ENCODE data around the gene ECE2.
A peak's percentile ranks its signal among the peaks of the same experiment; 100 is the strongest.

Gene ECE2

DNA sequence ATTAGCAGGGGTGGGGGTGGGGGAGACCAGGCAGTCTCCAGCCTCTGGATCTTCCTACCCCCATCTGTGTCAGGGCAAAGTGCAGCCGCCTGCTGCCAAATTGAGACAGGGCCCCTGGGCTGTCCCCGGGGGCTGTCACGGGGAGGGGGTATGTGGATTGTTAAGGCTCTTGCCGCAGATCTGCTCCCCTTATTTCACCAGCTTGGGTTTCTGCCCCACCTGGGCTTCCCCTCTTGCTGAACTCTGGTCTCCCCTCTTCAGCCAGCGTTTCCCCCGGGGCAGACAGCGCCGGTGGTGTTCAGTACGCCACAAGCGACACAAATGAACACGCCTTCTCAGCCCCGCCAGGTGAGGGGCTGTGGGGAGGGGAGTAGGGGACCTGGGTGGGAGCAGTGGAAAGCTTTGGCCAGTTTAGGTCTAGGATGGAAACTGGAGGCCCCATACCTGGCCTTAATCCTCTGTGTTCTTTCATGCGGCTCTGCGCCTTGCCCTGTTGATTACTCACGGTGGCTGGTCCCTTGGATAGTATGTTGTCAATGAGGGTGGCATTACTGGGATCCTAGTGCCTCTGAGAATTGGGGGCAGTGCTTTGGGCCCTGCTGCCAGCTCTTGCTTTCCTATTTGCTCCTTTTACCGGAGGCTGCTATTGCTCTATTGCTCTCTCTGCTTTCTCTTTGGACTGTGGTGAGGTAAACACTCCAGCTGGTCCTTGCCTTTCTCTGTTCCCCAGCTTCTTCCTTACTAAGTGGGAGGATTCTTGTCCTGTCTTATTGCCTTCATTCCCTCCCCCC, 40.2 kb downstream of the ECE2 start:
- peak; percentile 64 for DNase-seq

DNA sequence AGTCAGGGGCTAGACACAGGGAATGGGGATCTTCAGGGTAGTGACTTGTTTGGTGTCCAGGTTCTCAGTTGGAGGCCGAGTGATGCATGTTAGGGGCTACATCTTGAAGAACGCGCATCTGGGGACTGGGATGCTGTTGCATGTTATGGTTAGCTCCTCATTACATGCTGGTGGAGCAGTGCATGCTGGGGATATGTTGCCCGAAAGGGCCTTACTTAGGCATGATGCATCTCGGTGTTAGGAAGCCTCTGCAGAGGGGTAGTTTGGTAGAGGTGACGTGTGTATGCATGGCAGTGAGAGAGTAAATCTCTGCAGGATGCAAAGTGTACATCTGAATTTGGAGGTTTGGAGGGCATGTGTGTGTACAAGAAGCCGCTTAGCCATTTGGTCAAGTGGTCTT, 41.0 kb downstream of the ECE2 start:
- DNase-seq: no peak

DNA sequence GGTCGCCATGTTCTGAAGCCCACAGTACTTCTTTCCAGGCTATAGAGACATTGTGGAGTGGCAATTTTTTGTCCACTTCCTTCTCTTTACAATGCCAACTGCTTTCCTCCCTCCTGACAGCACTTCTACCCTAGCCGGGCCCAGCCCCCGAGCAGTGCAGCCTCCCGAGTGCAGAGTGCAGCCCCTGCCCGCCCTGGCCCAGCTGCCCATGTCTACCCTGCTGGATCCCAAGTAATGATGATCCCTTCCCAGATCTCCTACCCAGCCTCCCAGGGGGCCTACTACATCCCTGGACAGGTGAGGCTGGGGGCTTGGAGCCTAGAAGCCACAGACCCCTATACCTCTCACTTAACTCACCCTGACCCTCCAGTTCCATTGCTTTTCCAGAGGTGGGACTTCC, 41.4 kb downstream of the ECE2 start:
- DNase-seq: no peak

DNA sequence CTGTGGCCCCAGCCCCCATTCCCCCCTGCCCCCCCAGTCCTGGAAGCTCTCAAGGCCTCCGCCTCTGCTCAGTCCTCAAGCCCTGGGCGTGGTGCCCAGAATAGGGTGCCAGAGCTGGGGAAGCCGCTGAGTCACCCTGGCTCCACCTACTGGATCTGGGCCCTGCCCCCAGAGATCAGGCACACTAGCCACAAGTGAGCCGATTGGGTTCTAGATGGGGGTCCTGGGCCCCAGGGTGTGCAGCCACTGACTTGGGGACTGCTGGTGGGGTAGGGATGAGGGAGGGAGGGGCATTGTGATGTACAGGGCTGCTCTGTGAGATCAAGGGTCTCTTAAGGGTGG, 44.3 kb downstream of the ECE2 start:
- DNase-seq: no peak

DNA sequence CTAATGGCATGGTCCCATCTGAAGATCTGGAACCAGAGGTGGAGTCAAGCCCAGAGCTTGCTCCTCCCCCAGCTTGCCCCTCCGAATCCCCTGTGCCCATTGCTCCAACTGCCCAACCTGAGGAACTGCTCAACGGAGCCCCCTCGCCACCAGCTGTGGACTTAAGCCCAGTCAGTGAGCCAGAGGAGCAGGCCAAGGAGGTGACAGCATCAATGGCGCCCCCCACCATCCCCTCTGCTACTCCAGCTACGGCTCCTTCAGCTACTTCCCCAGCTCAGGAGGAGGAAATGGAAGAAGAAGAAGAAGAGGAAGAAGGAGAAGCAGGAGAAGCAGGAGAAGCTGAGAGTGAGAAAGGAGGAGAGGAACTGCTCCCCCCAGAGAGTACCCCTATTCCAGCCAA, 45.8 kb downstream of the ECE2 start:
- DNase-seq: no peak

DNA sequence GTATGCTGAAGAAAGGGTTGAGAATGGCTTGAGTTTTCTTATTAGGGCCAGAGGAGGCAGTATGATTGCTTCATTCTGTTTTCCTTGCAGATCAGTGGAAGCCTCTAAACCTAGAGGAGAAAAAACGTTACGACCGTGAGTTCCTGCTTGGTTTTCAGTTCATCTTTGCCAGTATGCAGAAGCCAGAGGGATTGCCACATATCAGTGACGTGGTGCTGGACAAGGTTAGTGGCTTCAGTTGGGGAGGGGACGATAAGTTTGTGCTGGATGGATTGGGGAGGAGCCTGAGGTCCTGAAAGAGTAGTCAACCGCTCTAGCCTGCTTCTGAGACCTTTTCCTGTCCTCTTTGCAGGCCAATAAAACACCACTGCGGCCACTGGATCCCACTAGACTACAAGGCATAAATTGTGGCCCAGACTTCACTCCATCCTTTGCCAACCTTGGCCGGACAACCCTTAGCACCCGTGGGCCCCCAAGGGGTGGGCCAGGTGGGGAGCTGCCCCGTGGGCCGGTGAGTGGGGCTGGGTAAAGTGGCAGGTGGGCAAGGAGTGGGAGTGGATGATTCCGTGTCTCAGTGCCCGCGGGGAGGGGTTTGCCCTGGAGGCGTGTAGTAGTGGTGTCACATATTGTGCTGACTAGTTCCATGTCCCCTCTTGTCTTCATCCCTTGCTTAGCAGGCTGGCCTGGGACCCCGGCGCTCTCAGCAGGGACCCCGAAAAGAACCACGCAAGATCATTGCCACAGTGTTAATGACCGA, 47.1 kb downstream of the ECE2 start:
- no peak for DNase-seq

DNA sequence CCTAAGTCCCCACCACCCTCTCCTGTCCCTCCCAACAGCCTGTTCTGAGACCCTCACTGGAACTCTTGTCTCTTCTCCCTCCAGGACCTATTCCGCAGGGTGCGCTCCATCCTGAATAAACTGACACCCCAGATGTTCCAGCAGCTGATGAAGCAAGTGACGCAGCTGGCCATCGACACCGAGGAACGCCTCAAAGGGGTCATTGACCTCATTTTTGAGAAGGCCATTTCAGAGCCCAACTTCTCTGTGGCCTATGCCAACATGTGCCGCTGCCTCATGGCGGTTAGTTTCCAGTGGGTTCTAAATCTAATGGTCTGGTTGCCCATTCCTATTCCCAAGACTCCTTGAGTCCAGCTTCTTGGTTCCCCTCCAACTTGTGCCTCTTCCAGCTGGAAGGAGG, 47.9 kb downstream of the ECE2 start:
- DNase-seq: no peak

DNA sequence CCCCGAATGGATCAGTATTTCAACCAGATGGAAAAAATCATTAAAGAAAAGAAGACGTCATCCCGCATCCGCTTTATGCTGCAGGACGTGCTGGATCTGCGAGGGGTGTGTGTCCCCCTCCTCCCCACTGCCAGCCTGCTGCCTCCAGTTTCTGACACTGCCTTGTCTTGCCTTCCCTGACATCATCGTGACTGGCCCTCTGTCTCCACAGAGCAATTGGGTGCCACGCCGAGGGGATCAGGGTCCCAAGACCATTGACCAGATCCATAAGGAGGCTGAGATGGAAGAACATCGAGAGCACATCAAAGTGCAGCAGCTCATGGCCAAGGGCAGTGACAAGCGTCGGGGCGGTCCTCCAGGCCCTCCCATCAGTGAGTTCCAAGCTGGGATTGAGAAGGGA, 49.4 kb downstream of the ECE2 start:
- no peak for DNase-seq

DNA sequence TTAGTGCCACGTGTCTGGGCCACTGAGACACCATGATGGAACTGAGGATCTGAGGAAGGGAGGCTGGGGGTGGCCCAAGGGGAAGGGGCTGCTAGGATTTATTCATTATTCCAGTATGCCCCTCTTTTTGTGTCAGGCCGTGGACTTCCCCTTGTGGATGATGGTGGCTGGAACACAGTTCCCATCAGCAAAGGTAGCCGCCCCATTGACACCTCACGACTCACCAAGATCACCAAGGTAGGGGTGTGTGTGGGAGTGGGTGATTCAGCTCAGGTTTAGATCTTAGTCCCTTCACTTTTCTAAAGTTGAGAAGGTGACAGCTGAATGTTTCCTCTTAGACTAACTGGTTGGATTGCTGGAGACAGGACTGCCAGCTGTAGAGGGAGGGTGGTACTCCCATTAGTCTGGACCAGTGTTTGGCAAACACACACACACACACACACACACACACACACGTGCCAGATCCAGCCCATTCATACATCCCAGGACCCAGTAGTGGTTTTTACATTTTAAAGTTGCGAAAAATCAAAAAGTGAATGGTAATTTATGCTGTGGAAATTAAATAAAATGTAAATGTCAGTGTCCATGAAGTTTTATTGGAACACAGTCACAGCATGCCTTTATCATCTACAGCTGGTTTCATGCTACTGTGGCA, 50.0 kb downstream of the ECE2 start:
- DNase-seq: no peak

DNA sequence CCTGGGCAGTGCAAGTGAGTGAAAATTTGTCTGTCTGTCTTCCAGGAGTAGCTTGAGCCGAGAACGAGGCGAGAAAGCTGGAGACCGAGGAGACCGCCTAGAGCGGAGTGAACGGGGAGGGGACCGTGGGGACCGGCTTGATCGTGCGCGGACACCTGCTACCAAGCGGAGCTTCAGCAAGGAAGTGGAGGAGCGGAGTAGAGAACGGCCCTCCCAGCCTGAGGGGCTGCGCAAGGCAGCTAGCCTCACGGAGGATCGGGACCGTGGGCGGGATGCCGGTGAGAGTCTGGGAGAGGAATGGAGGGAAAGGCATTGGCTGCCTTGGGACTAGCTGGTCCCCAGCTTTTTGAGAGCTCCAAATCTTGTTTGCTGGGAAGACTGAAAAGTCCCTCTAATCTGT, 51.3 kb downstream of the ECE2 start:
- no peak for DNase-seq

DNA sequence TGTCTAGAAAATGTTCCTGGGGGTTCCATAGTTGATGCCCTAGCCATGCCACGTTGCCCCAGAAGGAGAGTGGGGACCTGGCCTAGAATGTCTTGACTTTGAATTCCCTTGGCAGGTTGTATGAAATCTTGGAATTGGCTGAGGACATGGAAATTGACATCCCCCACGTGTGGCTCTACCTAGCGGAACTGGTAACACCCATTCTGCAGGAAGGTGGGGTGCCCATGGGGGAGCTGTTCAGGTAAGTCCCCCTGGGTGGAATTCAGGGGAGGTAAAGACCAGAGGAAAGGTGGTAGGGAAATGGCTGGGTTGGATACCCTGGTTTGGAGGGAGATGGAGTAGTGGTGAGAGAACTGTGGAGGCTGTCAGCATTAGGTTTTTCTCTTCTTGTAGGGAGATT, 52.7 kb downstream of the ECE2 start:
- no peak for DNase-seq

DNA sequence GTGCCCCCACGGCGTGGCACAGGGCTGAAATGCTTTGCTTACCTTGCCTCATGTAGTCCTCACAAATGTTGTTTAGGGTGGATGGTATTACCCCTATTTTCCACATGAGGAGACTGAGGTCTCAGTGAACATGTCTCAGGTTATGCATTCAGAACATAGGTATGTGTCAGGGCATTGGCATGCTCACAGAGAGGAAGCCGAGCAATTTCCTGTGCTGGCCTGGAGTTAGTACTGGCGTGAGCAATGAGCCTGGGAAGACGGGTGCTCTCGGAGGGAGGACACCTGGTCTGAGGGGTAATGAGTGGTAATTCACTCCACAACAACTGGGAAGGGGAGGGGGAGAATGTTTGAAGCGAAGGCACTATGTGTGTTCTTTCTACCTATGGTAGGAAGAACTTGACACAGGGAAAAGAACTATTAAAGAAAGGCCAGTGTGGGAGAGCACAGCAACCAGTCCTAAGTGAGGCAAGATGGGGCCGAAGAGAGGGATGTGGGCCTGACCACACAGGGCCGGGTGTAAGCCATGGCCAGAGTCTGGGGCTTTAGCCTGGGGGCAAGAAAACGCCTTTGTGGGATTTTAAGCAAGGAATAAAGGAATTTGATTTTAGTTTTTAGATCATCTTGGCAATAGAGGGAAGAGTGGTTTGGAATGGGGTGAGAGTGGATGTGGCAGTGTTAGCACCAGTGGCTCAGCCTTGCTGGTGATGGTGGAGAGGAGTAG, 56.7 kb downstream of the ECE2 start:
- DNase-seq: no peak

DNA sequence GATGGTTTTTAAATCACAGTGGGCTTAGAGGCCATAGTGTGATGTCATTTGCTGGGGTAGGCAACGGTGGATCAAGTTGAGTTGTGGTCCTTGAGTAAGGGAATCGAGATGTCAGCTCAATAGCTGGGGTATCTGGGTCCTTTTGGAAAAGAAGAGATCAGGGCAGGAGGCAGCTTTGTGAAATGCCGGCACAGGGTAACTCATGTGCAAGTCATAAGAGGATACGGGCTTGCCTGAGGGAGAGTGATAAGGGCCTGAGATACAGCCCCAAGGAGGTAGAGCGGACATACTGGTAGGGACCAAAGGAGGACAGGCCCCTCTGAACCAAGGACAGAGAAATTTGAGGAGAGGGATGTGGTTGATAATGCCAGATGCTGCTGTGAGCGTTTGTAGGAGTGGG, 57.4 kb downstream of the ECE2 start:
- DNase-seq: no peak

DNA sequence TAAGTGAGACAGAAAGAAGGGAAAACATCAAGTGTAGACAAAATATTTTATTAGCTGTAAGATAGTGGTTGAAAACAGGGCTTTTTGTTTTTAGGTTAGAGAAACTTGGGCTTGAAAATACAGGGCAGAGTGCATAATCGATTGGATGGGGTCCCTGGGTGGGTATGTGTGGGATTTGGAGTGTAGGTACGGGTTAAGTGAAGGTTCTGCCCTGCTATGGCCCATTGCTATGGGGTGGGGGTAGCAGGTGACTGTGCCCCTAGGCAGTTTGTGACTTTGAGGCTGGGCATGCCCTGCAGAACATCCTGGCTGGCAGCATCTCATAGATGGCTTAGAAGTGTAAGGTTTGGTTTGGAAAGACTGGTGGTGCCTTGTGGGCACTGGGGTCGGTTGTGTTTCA, 57.9 kb downstream of the ECE2 start:
- no peak for DNase-seq

DNA sequence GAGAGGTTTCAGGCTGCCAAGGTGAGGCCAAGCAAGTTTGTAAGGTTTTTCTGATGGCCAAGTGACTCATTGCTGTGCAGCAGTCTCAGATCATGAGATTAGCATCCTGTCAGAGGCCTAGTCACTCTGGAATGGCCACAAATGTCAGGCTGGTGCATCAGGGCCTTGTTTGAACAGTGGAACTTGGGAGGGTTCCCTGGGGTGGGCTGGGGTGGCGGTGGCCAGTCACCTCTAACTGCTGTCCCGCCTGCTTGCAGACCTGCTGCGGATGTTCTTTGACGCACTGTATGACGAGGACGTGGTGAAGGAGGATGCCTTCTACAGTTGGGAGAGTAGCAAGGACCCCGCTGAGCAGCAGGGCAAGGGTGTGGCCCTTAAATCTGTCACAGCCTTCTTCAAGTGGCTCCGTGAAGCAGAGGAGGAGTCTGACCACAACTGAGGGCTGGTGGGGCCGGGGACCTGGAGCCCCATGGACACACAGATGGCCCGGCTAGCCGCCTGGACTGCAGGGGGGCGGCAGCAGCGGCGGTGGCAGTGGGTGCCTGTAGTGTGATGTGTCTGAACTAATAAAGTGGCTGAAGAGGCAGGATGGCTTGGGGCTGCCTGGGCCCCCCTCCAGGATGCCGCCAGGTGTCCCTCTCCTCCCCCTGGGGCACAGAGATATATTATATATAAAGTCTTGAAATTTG, 58.8 kb downstream of the ECE2 start:
- DNase-seq: peak; percentile 72

DNA sequence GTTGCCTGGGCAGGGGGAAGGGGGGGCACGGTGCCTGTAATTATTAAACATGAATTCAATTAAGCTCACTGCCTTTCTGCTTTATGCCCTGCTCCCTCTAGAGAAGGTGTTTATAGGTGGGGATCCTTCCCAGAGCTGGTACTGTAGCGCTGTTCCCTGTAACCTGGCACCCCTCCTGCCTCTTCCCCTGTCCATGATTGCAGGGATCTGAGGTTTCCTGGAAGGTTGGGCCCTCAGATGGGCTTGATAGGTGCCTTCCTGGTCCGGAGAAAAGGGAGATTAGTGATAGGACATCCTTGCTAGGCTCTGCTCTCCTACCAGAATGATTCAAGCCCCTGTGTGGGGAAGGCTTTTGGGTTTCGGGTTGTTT, 59.5 kb downstream of the ECE2 start:
- no peak for DNase-seq

DNA sequence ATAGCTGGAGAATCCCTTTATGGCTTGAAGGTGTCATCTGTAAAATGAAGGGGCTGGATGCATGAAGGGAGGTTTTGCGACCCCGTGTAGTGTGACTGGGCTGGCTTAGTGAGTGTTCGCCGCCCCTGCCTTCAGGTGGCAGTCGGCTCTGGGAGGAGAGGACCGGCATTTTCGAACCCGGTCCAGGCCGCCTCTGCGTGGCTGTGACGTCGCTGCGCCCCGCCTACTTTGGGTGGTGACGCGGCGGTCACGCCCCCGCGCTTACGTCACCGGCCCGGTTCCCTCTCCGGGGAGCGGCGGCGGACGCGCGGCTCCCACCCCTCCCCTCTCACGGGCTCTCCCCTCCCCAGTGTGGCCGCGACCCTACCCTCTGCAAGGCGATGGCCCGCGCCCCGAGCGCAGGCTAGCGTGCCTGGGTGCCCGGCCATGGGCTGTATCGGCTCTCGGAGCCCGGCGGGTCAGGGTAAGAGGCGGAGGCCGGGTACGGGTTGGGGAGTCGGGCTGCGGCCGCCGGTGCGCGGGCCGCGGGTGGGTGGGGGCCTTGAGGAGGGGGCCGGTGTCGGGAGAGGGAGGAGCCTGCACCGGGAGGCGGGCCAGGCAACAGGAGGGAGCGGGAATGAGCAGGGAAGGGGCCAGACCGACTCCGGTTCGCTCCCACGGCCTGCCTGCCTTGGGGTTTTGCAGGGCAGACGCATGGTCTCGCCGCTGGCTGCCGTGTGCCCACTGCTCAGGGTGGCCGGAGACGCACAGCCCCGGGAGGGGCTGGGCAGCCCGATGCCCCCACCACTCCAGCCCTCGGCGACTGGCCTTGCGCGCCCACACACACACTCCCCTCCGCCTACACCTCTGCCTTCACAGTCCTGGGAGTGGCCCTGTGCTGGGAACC, 60.1 kb downstream of the ECE2 start:
- DNase-seq: peak; percentile 97

DNA sequence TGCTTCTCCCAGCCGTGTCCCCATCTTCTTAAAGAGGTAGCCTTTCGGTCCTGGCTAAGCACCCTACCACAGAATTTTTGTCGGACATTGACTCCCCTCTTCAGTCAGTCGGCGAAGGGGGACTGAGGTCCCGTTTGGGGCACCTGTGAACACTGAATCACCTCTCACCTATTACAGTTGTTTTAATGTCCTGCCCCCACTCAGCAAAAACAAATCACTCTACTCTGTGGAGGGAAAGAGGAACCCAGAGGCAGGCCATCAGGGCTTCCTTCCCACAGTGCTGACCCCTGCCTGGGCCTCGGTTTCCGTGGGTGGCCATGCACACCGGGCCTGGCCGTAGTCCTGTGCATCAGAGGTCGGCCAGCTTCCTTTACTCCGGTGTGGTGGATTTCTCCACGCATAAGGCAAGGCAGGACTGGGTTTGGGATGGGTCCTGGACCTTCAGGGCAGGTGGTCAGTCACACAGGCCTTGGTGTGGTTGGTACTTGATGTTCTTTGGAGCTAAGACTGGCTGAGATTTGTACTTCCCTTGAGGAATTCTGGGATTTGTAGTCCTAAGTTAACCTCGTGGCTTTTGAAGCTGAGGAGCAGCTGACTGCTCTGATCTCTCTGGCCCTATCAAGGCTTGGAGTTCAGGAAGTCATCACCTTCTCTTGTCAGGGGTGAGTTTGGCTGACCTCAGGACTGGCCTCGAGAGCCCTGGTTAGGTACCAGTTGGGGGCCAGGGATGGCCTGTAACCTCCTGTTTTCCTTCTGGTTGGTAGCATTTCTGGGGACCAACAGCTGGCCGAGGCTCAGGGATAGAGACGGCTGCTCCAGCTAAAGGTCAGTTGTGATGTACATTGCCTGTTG, 61.0 kb downstream of the ECE2 start:
- DNase-seq: no peak

DNA sequence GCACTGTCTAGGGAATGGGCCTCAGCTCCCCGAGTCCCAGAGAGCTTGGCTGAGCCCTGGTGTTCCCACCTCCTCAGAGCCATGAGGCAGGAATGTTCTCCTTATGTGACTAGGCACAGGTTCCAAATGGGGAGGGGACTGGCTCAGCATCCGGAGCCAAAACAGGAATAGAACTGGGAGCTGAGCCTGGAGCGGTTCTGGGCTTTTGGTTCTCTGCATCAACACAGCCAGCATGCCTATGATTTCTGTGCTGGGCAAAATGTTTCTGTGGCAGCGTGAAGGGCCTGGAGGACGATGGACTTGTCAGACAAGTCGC, 61.5 kb downstream of the ECE2 start, which contains the start of gene FAM131A:
FAM131A (plus strand) TSS at position 202 of the 316 bp plus-strand sequence; CDS start at position 233, 31 bp downstream.
- DNase-seq: no peak

DNA sequence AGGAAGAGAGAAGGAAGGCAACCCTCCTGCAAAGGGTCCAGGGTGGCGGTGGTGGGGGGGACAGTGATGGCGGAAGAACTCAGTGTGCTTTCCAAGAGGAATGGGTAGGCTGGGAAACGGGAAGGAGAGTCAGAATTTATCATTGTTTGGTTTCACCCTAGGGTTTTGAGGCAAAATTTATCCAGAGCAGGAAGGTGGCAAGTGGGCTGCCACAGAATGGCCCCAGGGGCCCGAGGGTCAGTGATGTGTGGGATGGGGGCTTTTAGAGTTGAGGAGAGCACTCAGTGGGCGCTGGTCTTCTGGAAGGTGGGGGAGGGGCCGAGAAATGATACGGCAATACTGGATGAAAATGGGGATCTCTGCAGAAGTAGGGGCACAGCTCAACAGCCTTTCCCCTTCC, 62.2 kb downstream of the ECE2 start:
- DNase-seq: no peak

DNA sequence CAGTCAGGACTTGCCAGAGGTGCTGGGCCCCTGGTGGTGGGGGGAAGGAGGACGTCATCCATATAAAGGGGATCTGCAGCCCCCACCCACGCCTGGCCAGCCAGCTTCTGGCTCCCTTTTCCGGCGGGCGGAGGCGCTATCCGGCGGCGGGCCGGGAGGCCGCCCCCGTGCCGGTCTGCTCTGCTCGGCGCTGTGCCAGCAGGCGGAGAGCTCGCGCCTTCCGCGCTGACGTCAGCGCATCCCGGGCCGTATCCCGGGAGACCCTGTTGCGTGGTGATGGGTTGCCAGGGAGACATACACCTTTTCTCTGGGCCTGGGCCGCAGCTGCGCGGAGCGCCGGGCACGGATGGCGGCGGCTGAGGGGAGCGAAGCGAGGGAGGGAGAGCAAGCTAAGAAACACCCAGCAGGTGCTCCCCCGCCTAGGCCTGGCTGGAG, 62.7 kb downstream of the ECE2 start:
- no peak for DNase-seq
